SIG-M5 treated with dmso at 0.1 percent for 504 hours (cell line): ENCODE results near the gene GPR132.
"Not testable (repeated sequence)": the region's sequence is repeated elsewhere in the genome, so short reads cannot be mapped to it uniquely, and the experiment has no call there.

ENCODE experiments used
- DNase-seq: peaks from one replicate; lab custom pipeline; 2025; ENCODE audit not compliant: unreplicated experiment; lab: John Stamatoyannopoulos, UW

GPR132 gene, protein sequence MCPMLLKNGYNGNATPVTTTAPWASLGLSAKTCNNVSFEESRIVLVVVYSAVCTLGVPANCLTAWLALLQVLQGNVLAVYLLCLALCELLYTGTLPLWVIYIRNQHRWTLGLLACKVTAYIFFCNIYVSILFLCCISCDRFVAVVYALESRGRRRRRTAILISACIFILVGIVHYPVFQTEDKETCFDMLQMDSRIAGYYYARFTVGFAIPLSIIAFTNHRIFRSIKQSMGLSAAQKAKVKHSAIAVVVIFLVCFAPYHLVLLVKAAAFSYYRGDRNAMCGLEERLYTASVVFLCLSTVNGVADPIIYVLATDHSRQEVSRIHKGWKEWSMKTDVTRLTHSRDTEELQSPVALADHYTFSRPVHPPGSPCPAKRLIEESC

DNA sequence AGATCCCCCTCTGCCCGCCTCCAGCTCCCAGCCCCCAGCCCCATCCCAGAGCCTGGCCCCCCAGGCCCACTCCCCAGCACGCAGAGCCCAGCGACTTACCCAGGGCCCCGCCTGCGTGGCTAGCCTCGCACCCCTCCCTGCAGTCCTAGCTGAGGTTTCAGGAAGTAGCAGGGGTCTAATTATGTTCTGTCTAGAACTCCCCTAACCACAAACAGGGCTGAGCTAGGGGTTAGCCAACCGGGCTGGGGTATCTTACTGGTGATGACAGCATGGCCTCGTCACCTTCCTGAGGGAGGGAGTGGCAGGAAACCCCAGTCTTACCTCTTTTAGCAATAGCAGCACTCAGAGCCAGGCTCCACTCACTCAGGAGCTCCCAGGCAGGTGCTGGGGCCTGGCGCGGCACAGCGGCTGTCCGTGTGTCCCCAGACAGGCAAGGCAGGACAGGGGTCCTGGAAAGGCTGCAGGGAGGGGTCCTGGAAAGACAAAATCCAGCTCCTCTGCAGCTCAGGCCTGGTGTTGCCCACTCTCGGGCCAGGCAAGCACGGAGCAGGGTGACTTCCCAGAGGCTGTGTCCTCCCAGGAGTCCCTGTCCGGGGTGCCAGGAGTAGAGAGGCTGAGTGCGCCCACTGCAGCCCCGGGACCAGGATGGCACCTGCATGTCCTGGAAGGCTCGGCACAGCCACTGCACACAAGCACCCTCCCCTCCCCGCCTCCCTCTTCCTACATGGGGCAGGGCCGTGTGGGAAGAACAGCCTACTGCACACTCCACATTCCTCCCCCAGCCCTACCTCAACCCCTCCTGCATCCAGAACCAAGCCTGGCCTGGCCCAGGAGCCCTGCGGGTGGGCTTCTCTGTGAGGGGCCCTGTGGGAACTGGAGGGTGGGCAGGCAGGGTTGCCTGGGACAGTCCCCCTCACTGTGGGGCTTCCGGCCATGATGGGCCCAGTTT lies at the start of gene GPR132:
Gene GPR132 (minus strand): TSS at position 151 of the 949 bp plus-strand sequence. CDS start 10,010 bp downstream, outside the sequence.
- peak; percentile 99 for DNase-seq

- DNase-seq: not testable (repeated sequence)
Observed at GRCh38 chr14:105109243-105109642, 44.0 kb upstream of the GPR132 start.

DNA sequence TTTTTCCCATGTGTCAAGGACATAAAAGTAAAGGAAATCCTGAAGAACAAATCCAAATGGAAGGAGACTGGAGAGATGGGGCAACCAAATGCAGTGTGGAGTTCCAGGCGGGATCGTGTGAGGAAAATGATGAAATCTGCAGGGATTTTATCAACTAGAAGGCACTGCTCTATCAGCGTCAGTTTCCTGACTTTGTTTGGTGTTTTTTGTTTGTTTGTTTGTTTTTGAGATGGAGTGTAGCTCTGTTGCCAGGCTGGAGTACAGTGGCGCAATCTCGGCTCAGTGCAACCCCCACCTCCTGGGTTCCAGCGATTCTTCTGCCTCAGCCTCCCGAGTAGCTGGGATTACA lies 43.3 kb upstream of the GPR132 start:
- DNase-seq: no peak

GRCh38 chr14:105107781-105108515 lies 42.7 kb upstream of the GPR132 start:
- no peak for DNase-seq

GRCh38 chr14:105107351-105107750 lies 42.1 kb upstream of the GPR132 start:
- DNase-seq: no peak

DNA sequence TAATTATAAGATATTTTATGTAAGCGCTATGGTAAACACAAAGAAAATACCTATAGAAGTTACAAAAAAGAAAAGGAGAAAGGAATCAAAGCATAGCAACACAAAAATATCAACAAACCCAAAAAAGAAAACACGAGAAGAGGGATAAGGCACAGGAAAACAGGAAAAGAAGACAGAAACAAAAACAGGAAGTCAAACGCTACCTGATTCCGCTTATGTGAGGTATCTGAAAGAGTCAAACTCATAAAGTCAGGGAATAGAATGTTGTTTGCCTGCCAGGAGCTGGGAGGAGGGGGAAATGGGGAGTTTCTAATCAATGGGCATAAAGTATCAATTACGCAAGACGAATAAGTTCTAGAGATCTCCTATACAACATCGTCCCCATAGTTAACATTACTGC lies 39.9 kb upstream of the GPR132 start:
- no peak for DNase-seq

- no peak for DNase-seq
Observed at GRCh38 chr14:105102893-105103292, 37.7 kb upstream of the GPR132 start.

GRCh38 chr14:105102361-105102870 lies 37.2 kb upstream of the GPR132 start:
- DNase-seq: no peak

- no peak for DNase-seq
Observed at GRCh38 chr14:105100910-105101309, 35.7 kb upstream of the GPR132 start.

- no peak for DNase-seq
Observed at GRCh38 chr14:105099778-105100177, 34.5 kb upstream of the GPR132 start.

DNA sequence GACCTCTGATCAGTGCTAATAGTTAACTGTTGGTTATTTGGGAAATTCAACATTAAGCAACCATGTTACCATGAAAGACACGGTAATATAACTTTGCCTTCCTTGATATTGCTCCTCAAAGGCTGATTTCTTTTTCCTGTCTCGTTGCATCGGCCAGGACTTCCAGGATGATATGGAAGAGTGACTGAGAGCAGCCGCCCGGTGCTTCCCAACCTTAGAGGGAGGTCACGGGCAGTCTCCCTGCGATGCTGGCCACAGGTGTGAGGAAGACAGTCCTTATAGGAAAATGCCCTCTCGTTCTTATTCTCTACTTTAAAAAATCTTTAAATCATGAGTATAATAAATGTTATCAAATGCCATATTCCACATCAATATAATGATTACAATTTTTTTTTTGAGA lies 33.1 kb upstream of the GPR132 start:
- DNase-seq: no peak

GRCh38 chr14:105097794-105098127 lies 32.5 kb upstream of the GPR132 start:
- no peak for DNase-seq

GRCh38 chr14:105096206-105096875 lies 31.1 kb upstream of the GPR132 start:
- DNase-seq: no peak

- DNase-seq: no peak
Observed at GRCh38 chr14:105095236-105095805, 30.1 kb upstream of the GPR132 start.

DNA sequence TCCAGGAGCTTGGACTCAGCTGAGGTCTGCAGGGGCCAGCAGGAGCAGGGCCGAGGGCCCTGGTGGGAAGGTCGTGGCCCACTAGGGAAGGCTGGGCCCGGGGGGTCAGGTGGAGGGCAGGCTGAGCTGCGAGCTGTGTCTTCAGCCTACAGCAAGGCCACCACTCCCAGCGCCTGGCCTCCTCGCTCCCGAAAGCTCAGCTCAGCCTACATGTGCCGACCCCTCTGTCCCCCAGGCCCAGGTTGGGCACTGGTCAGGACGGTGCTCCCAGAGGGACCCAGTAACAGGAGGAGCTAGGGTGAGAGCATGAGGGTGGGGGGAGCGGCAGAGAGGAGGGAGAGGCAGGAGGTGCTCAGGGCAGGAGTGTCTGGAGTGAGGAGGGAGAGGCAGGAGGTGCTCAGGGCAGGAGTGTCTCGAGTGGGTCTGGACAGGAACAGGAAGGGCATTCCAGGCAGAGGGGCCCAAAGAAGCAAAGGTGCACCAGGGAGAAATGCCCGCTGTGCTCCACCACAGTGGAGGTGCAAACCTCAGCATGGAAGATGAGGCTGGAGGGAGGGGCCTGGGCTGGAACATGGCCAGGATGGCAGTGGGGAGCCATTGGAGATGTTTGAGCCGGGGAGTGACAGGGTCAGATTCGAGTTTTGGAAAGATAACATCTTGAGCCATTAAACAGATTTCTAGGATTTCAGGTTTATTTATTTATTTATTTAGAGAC lies 29.1 kb upstream of the GPR132 start:
- no peak for DNase-seq

DNA sequence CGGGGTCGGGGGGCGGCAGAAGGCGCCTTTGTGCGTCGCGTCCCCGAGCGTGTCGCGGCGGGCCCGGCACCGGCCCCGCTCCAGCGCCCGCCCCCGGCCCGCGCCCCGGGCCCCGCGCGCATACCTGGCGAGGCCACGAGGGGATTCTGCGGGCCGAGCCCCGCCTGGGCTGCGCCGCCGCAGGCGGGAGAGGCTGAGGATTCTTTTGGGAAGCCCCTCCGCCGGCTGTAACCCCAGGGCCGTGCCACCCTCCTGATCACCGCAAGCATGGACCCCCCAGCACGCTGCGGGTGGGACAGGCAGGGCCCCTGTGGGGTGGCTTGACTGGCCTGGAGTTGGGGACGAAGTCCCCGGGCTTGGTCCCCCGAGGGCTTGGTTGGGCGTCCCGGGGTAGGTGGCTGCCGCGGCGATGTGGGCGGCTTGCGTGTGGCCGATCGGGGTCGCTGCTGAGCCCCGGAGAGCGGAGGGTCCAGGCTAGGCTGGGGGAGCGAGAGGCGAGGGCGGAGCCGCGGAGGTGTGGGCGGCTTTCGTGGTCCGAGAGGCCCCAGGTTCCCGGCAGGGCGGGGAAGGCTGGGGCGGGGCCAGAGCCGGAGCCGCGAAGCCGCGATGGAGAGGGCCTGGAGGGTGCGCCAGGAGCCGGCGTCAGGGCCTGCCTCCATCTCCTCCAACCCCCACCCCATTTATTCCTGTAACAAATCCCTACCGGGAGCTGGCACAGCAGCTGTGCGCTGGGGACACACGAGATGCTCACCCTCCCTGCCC lies 28.4 kb upstream of the GPR132 start:
- peak; percentile 61 for DNase-seq

DNA sequence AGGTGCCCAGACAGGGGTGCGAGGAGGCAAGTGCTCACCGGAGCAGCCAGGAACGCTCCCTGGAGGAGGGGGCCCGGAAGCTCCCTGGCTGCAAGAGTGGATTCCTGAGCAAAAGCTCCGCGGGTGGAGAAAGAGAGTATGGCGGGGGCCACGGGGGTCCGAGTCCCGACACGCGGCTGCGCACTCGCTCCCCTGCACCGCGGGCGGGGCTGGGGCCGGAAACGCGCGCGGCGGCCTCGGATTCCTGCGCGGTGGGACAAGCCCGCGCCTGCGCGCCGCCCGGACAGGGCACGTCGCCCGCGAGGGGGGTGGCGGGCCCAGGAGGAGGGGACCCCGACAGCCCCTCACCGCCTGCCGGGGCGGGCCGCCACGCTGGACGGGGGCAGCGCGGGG lies 27.8 kb upstream of the GPR132 start:
- peak; percentile 10 for DNase-seq

DNA sequence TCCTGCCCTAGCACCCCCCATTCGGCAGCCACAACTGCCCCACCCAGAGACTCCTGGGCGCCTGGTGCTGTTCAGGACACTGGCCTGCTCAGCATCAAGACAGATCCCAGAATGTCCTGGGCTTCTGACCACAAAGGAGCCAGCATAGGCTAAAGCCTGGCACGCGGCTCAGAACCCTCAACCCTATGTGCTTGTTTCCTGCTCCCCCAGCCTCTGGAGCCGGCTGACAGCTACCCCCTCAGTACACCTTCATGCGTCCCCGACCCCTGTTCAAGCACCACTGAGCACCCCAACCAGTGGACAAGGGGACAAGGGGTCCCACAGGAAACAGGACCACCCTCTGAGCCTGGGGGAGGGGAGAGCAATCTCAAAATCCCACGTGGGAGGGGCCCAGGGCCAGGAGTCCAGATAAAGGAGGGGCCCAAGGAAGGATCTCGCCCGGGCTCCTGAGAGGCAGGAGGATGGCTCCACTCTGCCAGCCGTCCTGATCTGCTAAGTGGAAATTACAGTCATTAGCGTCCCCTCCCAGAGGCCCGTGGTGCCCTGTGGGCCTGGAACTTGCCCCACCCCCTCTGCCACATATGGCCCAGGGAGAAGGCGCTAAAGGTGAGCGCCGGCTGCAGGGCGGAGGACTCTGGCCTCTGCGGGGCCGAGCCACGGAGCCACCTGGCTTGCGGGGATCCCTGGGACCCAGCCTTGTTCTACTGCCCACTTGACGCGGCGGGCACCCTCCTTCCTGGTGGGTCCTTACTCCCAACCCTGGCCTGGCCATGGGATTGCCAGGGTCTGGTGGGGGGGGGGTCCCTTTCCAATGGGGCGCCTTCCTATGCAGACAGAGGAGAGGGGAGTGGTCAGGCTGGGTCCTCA lies 27.2 kb upstream of the GPR132 start:
- DNase-seq: no peak
